HepG2 (cell line): ENCODE results near the gene CAST. TPM values are rescaled to one million over a fixed set of nuclear protein-coding genes. Genes with fewer than 3 reads are reported as not detected.

Experiments used
- CBFB ChIP-seq: sonication (generic); formaldehyde crosslinking; IDR thresholded peaks from 2 replicates; pipeline ENCODE4 v1.4.0; 2020; ENCODE audit warnings: missing genetic modification reagents
- CHD2 ChIP-seq: IDR thresholded peaks from 2 replicates; pipeline ENCODE4 v1.6.1; 2011; ENCODE audit warnings: low read depth, low read length, improper control_type of control experiment
- CREB1 ChIP-seq, 2 experiments: fragments of 450-650 bp in 1 of 2; IDR thresholded peaks; 2 replicates each; pipeline ENCODE4 v1.6.1; 2016 to 2017; ENCODE audit warnings: control low read depth in 1 of 2, mild to moderate bottlenecking in 1 of 2, missing compliant biosample characterization in 1 of 2, missing genetic modification characterization in 1 of 2
- DMAP1 ChIP-seq: IDR thresholded peaks from 2 replicates; pipeline ENCODE4 v1.6.1; 2016
- IRX3 ChIP-seq: sonication (generic); formaldehyde crosslinking; IDR thresholded peaks from 2 replicates; pipeline ENCODE4 v1.8.1; 2023; ENCODE audit warnings: mild to moderate bottlenecking, low read depth, missing genetic modification reagents, borderline replicate concordance
- MAZ ChIP-seq, 2 experiments: sonication (generic) in 1 of 2; formaldehyde crosslinking in 1 of 2; IDR thresholded peaks; 2 replicates each; pipeline versions ENCODE4 v1.5.0 to v1.6.1; 2012 to 2020; ENCODE audit warnings: low read depth in 2 of 2, mild to moderate bottlenecking in 2 of 2, borderline replicate concordance in 1 of 2, improper control_type of control experiment in 1 of 2, low read length in 1 of 2, missing genetic modification reagents in 1 of 2, moderate library complexity in 1 of 2
- MED1 ChIP-seq: sonication (generic); formaldehyde crosslinking; IDR thresholded peaks from 2 replicates; pipeline ENCODE4 v1.4.0; 2020; ENCODE audit warnings: missing genetic modification reagents
- MIXL1 ChIP-seq: IDR thresholded peaks from 2 replicates; pipeline ENCODE4 v1.6.1; 2016
- PAF1 ChIP-seq: IDR thresholded peaks from 2 replicates; pipeline ENCODE4 v1.6.1; 2016; ENCODE audit warnings: missing genetic modification reagents, missing compliant biosample characterization
- PAX8 ChIP-seq: sonication (generic); formaldehyde crosslinking; IDR thresholded peaks from 2 replicates; pipeline ENCODE4 v1.8.0; 2022; ENCODE audit warnings: mild to moderate bottlenecking, missing genetic modification reagents, borderline replicate concordance
- REPIN1 ChIP-seq: sonication (generic); formaldehyde crosslinking; IDR thresholded peaks from 2 replicates; pipeline ENCODE4 v1.8.0; 2022; ENCODE audit warnings: missing genetic modification reagents, low read depth, mild to moderate bottlenecking, borderline replicate concordance
- RFX3 ChIP-seq: IDR thresholded peaks from 2 replicates; pipeline ENCODE4 v1.6.1; 2016; ENCODE audit warnings: missing biosample characterization, missing genetic modification reagents
- ZFP1 ChIP-seq: IDR thresholded peaks from 2 replicates; pipeline ENCODE4 v1.6.1; 2016
- ZFY ChIP-seq: sonication (generic); formaldehyde crosslinking; IDR thresholded peaks from 2 replicates; pipeline ENCODE4 v1.4.0; 2020; ENCODE audit warnings: missing genetic modification reagents
- ZNF101 ChIP-seq: sonication (generic); formaldehyde crosslinking; IDR thresholded peaks from 2 replicates; pipeline ENCODE4 v1.4.0; 2020; ENCODE audit warnings: mild to moderate bottlenecking, low read depth, missing genetic modification reagents, borderline replicate concordance
- ZNF382 ChIP-seq: sonication (generic); formaldehyde crosslinking; IDR thresholded peaks from 2 replicates; pipeline ENCODE4 v1.5.0; 2020; ENCODE audit warnings: missing genetic modification reagents, mild to moderate bottlenecking, borderline replicate concordance
- polyA plus RNA-seq, 8 experiments: library from polyadenylated mRNA; depleted of rRNA in 3 of 8; stranded (reverse) in 7 of 8; unstranded in 1 of 8; fragments of >200 nt; fragmentation: Illumina TruSeq in 4 of 8; extraction: Trizol in 4 of 8; gene quantifications; 2 replicates each; pipeline versions ENCODE4 v1.2.1 to v1.2.3, GENCODE V29; 2011 to 2016; ENCODE audit warnings: low read depth in 4 of 8, missing spikeins in 1 of 8, mixed read lengths in 1 of 8; ENCODE audit not compliant: insufficient read depth in 1 of 8
- total RNA-seq, 5 experiments: library from RNA; depleted of rRNA; stranded (reverse); fragments of >200 nt; fragmentation: Illumina TruSeq; extraction: Trizol; gene quantifications; 2 replicates each; pipeline ENCODE4 v1.2.3, GENCODE V29; 2016; ENCODE audit warnings: low read depth in 1 of 5
- TF ChIP-seq, protein P1 (sequence below): sonication (generic); formaldehyde crosslinking; conservative IDR thresholded peaks from 2 replicates; pipeline ENCODE4 v1.8.0; 2022; ENCODE audit warnings: missing genetic modification reagents
- TF ChIP-seq, protein P2 (sequence below): sonication (generic); formaldehyde crosslinking; IDR thresholded peaks from 2 replicates; pipeline ENCODE4 v1.4.0; 2020; ENCODE audit warnings: missing genetic modification reagents, borderline replicate concordance
- TF ChIP-seq, protein P3 (sequence below): fragments of 450-650 bp; IDR thresholded peaks from 2 replicates; pipeline ENCODE4 v1.6.1; 2017; ENCODE audit warnings: mild to moderate bottlenecking

The CAST gene
- total and polyA plus RNA-seq, 2 of the 13 experiments (the other 11 are each of a cell fraction or from before 2014, with no cell fraction given), result 42.1 to 67.6 TPM

DNA sequence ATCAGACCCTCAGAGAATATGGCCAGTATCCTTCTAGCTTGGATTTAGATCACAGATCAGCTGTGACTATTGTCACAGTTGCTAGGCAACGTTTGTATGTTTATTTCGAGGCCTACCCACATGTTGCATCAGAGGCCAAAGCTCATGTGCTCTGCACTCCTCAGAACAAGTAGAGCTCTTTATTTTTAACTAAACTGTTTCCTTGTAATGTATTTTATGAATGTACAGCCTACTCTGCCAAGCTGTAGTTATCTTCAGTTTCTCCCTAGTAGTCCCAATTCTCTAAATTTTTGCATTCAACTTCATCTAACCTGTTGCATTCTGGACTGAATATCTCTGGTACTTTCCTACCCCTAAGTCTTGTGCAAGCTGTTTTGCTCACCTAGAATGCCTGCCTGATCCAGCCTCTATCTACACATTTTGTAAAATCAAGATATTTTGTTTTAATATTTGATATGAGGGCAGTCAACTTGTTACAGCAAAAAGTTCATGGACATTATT is 52.8 kb downstream of the CAST start (continued):
- TF ChIP-seq RFX3 (CRISPR knock-in tag) (peak; percentile 94), DMAP1 (CRISPR knock-in tag) (0 out of 2 replicates have a peak, but pooled peaks have one; percentile 51), CREB1 (IDR thresholded peaks at IDR 0.05) (no peak), CREB1 (CRISPR knock-in tag; IDR thresholded peaks at IDR 0.05) (no peak), PAF1 (CRISPR knock-in tag) (no peak), ZFP1 (no peak), ZFY (peak; percentile 60; the same call in 1 of the 2 replicates), REPIN1 (CRISPR knock-in tag) (no peak), CHD2 (no peak), ZNF382 (no peak), IRX3 (no peak), MED1 (CRISPR knock-in tag) (0 out of 2 replicates have a peak, but pooled peaks have one; percentile 41), MIXL1 (peak; percentile 27; the same call in 1 of the 2 replicates), MAZ (IDR thresholded peaks at IDR 0.05; ENCODE audit: borderline replicate concordance, low read depth, low read length) (no peak), MAZ (CRISPR knock-in tag; IDR thresholded peaks at IDR 0.05; ENCODE audit: low read depth) (no peak), CBFB (CRISPR knock-in tag) (0 out of 2 replicates have a peak, but pooled peaks have one; percentile 32), PAX8 (no peak), ZNF101 (CRISPR knock-in tag) (no peak)
- TF ChIP-seq, protein P1, sequence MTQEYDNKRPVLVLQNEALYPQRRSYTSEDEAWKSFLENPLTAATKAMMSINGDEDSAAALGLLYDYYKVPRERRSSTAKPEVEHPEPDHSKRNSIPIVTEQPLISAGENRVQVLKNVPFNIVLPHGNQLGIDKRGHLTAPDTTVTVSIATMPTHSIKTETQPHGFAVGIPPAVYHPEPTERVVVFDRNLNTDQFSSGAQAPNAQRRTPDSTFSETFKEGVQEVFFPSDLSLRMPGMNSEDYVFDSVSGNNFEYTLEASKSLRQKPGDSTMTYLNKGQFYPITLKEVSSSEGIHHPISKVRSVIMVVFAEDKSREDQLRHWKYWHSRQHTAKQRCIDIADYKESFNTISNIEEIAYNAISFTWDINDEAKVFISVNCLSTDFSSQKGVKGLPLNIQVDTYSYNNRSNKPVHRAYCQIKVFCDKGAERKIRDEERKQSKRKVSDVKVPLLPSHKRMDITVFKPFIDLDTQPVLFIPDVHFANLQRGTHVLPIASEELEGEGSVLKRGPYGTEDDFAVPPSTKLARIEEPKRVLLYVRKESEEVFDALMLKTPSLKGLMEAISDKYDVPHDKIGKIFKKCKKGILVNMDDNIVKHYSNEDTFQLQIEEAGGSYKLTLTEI (CRISPR knock-in tag), result no peak
- TF ChIP-seq, protein P2, sequence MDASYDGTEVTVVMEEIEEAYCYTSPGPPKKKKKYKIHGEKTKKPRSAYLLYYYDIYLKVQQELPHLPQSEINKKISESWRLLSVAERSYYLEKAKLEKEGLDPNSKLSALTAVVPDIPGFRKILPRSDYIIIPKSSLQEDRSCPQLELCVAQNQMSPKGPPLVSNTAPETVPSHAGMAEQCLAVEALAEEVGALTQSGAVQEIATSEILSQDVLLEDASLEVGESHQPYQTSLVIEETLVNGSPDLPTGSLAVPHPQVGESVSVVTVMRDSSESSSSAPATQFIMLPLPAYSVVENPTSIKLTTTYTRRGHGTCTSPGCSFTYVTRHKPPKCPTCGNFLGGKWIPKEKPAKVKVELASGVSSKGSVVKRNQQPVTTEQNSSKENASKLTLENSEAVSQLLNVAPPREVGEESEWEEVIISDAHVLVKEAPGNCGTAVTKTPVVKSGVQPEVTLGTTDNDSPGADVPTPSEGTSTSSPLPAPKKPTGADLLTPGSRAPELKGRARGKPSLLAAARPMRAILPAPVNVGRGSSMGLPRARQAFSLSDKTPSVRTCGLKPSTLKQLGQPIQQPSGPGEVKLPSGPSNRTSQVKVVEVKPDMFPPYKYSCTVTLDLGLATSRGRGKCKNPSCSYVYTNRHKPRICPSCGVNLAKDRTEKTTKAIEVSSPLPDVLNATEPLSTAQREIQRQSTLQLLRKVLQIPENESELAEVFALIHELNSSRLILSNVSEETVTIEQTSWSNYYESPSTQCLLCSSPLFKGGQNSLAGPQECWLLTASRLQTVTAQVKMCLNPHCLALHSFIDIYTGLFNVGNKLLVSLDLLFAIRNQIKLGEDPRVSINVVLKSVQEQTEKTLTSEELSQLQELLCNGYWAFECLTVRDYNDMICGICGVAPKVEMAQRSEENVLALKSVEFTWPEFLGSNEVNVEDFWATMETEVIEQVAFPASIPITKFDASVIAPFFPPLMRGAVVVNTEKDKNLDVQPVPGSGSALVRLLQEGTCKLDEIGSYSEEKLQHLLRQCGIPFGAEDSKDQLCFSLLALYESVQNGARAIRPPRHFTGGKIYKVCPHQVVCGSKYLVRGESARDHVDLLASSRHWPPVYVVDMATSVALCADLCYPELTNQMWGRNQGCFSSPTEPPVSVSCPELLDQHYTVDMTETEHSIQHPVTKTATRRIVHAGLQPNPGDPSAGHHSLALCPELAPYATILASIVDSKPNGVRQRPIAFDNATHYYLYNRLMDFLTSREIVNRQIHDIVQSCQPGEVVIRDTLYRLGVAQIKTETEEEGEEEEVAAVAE, result no peak
- TF ChIP-seq, protein P3, sequence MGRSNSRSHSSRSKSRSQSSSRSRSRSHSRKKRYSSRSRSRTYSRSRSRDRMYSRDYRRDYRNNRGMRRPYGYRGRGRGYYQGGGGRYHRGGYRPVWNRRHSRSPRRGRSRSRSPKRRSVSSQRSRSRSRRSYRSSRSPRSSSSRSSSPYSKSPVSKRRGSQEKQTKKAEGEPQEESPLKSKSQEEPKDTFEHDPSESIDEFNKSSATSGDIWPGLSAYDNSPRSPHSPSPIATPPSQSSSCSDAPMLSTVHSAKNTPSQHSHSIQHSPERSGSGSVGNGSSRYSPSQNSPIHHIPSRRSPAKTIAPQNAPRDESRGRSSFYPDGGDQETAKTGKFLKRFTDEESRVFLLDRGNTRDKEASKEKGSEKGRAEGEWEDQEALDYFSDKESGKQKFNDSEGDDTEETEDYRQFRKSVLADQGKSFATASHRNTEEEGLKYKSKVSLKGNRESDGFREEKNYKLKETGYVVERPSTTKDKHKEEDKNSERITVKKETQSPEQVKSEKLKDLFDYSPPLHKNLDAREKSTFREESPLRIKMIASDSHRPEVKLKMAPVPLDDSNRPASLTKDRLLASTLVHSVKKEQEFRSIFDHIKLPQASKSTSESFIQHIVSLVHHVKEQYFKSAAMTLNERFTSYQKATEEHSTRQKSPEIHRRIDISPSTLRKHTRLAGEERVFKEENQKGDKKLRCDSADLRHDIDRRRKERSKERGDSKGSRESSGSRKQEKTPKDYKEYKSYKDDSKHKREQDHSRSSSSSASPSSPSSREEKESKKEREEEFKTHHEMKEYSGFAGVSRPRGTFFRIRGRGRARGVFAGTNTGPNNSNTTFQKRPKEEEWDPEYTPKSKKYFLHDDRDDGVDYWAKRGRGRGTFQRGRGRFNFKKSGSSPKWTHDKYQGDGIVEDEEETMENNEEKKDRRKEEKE, result no peak
